HepG2 (cell line): ENCODE measurements around the gene CUL4A. TPM values are rescaled to one million over a fixed set of nuclear protein-coding genes. Genes with fewer than 3 reads are reported as not detected.

Experiments used
- ATAC-seq: fragments of 200-7000 bp; cut with Tn5 transposase; 3 replicates; pipeline ENCODE4 v1.9.1; 2020; ENCODE audit warnings: mild to moderate bottlenecking, moderate library complexity
- BruUV-seq: library from RNA; stranded (reverse); fragments of 400-500 nt; replicated peaks from 2 replicates; lab custom pipeline; 2021; lab: Mats Ljungman, UMichigan
- CTCF ChIA-PET: fragments of 300-600 bp; formaldehyde crosslinking; extraction: SDS; loops from one replicate; lab custom pipeline; 2021; ENCODE audit warnings: low total read pairs, inconsistent platforms, low intra/inter-chr PET ratio; lab: Yijun Ruan, JAX
- POLR2A ChIA-PET: fragments of 350-600 bp; sonication (Branson Sonifier 250); formaldehyde crosslinking; loops from one replicate; lab custom pipeline; 2020; ENCODE audit warnings: antibody characterized with exemption, inconsistent platforms; lab: Yijun Ruan, JAX
- DNase-seq: peaks from one replicate; pipeline ENCODE4 v3.0.0-alpha.2; 2015; ENCODE audit warnings: low spot score
- FAIRE-seq: peaks from 3 replicates; lab custom pipeline; 2011; peaks lifted over from hg19 to GRCh38; lab: Jason Lieb, UNC
- H2AFZ ChIP-seq: one replicate; pipeline ENCODE4 v1.6.1; 2011; ENCODE audit warnings: low read length, inconsistent platforms
- H3K27ac ChIP-seq: fragments of 300-600 bp; 3 replicates; pipeline ENCODE4 v1.8.0; 2011; ENCODE audit warnings: mixed run types, mild to moderate bottlenecking, mixed read lengths, low read length, inconsistent platforms; ENCODE audit not compliant: insufficient read depth; ENCODE audit errors: extremely low read length
- H3K27me3 ChIP-seq, 2 experiments: fragments of 200-600 bp in 1 of 2; 2 replicates in 1 of 2; 3 replicates in 1 of 2; pipeline versions ENCODE4 v1.6.0 to v1.8.0; 2011; ENCODE audit warnings: low read length in 2 of 2, mild to moderate bottlenecking in 2 of 2, moderate library complexity in 2 of 2, inconsistent platforms in 1 of 2; ENCODE audit not compliant: insufficient read depth in 2 of 2, control insufficient read depth in 1 of 2
- H3K36me3 ChIP-seq, 2 experiments: fragments of 200-600 bp in 1 of 2; replicated peaks in 1 of 2; 2 replicates in 1 of 2; 3 replicates in 1 of 2; pipeline versions ENCODE4 v1.5.1 to v1.8.0; 2011; ENCODE audit warnings: low read length in 2 of 2, inconsistent platforms in 1 of 2; ENCODE audit not compliant: insufficient read depth in 2 of 2, control insufficient read depth in 1 of 2
- H3K4me1 ChIP-seq: 2 replicates; pipeline ENCODE4 v1.5.1; 2012; ENCODE audit warnings: low read length, inconsistent platforms; ENCODE audit not compliant: insufficient read depth
- H3K4me2 ChIP-seq: 2 replicates; pipeline ENCODE4 v1.6.0; 2011; ENCODE audit warnings: low read depth, low read length, inconsistent platforms
- H3K4me3 ChIP-seq, 3 experiments: fragments of 200-600 bp in 1 of 3; sonication (generic), shearing (Covaris generic) in 1 of 3; replicated peaks in 1 of 3; 2 replicates each; pipeline ENCODE4 v1.5.1; 2011 to 2016; ENCODE audit warnings: low read length in 3 of 3, inconsistent platforms in 2 of 3, low read depth in 2 of 3, mild to moderate bottlenecking in 2 of 3, control low read depth in 1 of 3, mixed read lengths in 1 of 3; ENCODE audit not compliant: insufficient read depth in 1 of 3
- H3K79me2 ChIP-seq: one replicate; pipeline ENCODE4 v1.6.1; 2011; ENCODE audit warnings: low read length, inconsistent platforms; ENCODE audit not compliant: insufficient read depth
- H3K9ac ChIP-seq: 2 replicates; pipeline ENCODE4 v1.6.0; 2011; ENCODE audit warnings: mild to moderate bottlenecking, low read depth, low read length, inconsistent platforms; ENCODE audit not compliant: insufficient read depth
- H3K9me3 ChIP-seq: 2 replicates; pipeline ENCODE4 v1.5.1; 2012; ENCODE audit warnings: mild to moderate bottlenecking, low read length
- H4K20me1 ChIP-seq: 2 replicates; pipeline ENCODE4 v1.6.0; 2011; ENCODE audit warnings: inconsistent platforms, mild to moderate bottlenecking, low read length, moderate library complexity; ENCODE audit not compliant: insufficient read depth
- KDM3A ChIP-seq: IDR thresholded peaks from 2 replicates; pipeline ENCODE4 v1.6.1; 2018; ENCODE audit warnings: low read depth, missing compliant biosample characterization
- MEIS2 ChIP-seq: sonication (generic); formaldehyde crosslinking; IDR thresholded peaks from 2 replicates; pipeline ENCODE4 v1.9.0; 2021; ENCODE audit warnings: mild to moderate bottlenecking, missing genetic modification reagents
- NRL ChIP-seq: sonication (generic); formaldehyde crosslinking; IDR thresholded peaks from 2 replicates; pipeline ENCODE4 v1.5.0; 2020; ENCODE audit warnings: missing genetic modification reagents, mild to moderate bottlenecking, moderate library complexity, borderline replicate concordance
- RAD21 ChIP-seq: fragments of 450-650 bp; formaldehyde crosslinking; IDR thresholded peaks from 2 replicates; pipeline ENCODE4 v1.5.0; 2020; ENCODE audit warnings: mild to moderate bottlenecking
- RAD51 ChIP-seq: fragments of 450-650 bp; IDR thresholded peaks from 2 replicates; pipeline ENCODE4 v1.6.1; 2016; ENCODE audit warnings: borderline replicate concordance
- ZBTB33 ChIP-seq: sonication (generic); formaldehyde crosslinking; IDR thresholded peaks from 2 replicates; pipeline ENCODE4 v1.4.0; 2020; ENCODE audit warnings: missing genetic modification reagents
- ZNF276 ChIP-seq: sonication (generic); formaldehyde crosslinking; IDR thresholded peaks from 2 replicates; pipeline ENCODE4 v1.4.0; 2020; ENCODE audit warnings: mild to moderate bottlenecking, low read depth, missing genetic modification reagents
- ZNF614 ChIP-seq: IDR thresholded peaks from 2 replicates; pipeline ENCODE4 v1.6.1; 2018; ENCODE audit warnings: missing biosample characterization, missing genetic modification reagents, inconsistent platforms, borderline replicate concordance
- ZNF781 ChIP-seq: sonication (generic); formaldehyde crosslinking; IDR thresholded peaks from 2 replicates; pipeline ENCODE4 v1.5.1; 2020; ENCODE audit warnings: borderline replicate concordance, mild to moderate bottlenecking, missing genetic modification reagents; ENCODE audit errors: not compliant biosample characterization
- ZNF891 ChIP-seq: sonication (generic); formaldehyde crosslinking; IDR thresholded peaks from 2 replicates; pipeline ENCODE4 v1.5.0; 2020; ENCODE audit warnings: mild to moderate bottlenecking, missing genetic modification reagents
- WGBS: methylation state at CpG from one replicate; pipeline ENCODE4 v1.1.6; 2017; ENCODE audit warnings: low lambda C conversion rate; 5-methylcytosine and 5-hydroxymethylcytosine counted together
- in situ Hi-C: cut with HindIII; loops from 2 replicates; pipeline ENCODE4 v1.10.0; 2017; ENCODE audit warnings: low pct_unique_long_range_greater_than_20kb; ENCODE audit not compliant: extremely low pct_ligation_motif_present
- intact Hi-C: fragments of 100-400 bp; cut with micrococcal nuclease; formaldehyde crosslinking; loops from one replicate; pipeline ENCODE4 v1.10.0; 2022; ENCODE audit not compliant: unreplicated experiment
- polyA plus RNA-seq, 8 experiments: library from polyadenylated mRNA; depleted of rRNA in 3 of 8; stranded (reverse) in 7 of 8; unstranded in 1 of 8; fragments of >200 nt; fragmentation: Illumina TruSeq in 4 of 8; extraction: Trizol in 4 of 8; gene quantifications; 2 replicates each; pipeline versions ENCODE4 v1.2.1 to v1.2.3, GENCODE V29; 2011 to 2016; ENCODE audit warnings: low read depth in 4 of 8, missing spikeins in 1 of 8, mixed read lengths in 1 of 8; ENCODE audit not compliant: insufficient read depth in 1 of 8
- total RNA-seq, 5 experiments: library from RNA; depleted of rRNA; stranded (reverse); fragments of >200 nt; fragmentation: Illumina TruSeq; extraction: Trizol; gene quantifications; 2 replicates each; pipeline ENCODE4 v1.2.3, GENCODE V29; 2016; ENCODE audit warnings: low read depth in 1 of 5

The CUL4A gene
- total and polyA plus RNA-seq, 2 of the 13 experiments (the other 11 are each of a cell fraction or from before 2014, with no cell fraction given) = 51.2 to 75.3 TPM

DNA sequence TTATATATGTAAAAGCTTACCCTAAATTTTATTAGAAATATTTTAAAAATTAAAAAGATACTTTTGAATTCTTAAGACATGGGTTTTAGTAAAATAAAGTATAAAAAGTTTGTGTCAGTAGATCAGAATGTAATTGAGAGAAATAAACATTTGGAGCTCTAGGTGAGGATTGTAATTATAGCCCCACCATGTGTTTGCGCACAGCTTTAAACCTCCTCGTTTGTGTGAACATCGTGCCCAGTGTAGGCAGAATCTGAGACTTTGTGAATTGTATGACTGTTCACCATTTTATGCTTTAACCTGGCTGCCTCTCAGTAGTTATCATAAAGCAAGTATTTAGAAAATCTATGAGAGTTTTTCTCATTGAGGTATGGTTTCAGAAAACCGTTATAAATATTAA lies 29.1 kb downstream of the CUL4A start:
- H2AFZ ChIP-seq = no peak overlapping the region
- 95% methylated on average over 4 of the region's 4 CpGs for WGBS
- no peaks in the 10 kb centered on the region for H4K20me1 ChIP-seq
- in situ Hi-C loops = no loop called here
- no peaks in the 10 kb centered on the region for H3K4me1 ChIP-seq
- FAIRE-seq (no peak), DNase-seq (no peak), ATAC-seq (no peak)
- no peaks in the 10 kb centered on the region for H3K27me3 ChIP-seq
- no peaks in the 10 kb centered on the region for H3K79me2 ChIP-seq
- intact Hi-C loops = no loop called here
- no peak overlapping the region for H3K4me2 ChIP-seq
- POLR2A ChIA-PET = no interaction called here
- no peaks in the 10 kb centered on the region for H3K9me3 ChIP-seq
- H3K36me3 ChIP-seq = peaks cover 21 to 80% of the 10 kb centered on the region in 2 experiments
- no TSS peak for BruUV-seq
- no peak overlapping the region for H3K4me3 ChIP-seq
- TF ChIP-seq ZBTB33 (CRISPR knock-in tag) (peak; percentile 64; the same call in 1 of the 2 replicates), RAD51 (no peak)
- TF ChIP-seq, all 625 proteins: peak for 1
- CTCF ChIA-PET = no interaction called here
- Histone ChIP-seq H3K27ac (no peak overlapping the region), H3K9ac (no peak overlapping the region)

DNA sequence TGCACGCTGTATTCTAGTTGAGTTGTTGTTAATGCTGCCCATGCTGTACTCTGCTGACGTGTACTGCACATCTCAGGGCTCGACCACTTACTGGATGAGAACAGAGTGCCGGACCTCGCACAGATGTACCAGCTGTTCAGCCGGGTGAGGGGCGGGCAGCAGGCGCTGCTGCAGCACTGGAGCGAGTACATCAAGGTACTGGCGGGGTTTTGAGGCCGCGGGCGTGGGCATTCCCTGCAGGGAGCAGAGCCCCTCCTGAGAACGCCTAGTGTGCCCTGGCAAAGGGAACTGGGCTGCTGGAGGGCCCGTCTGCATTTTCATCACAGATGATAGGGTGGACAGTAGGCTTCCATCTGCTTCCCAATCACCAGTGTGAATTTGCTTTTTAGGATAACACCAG lies 29.9 kb downstream of the CUL4A start:
- Histone ChIP-seq H3K36me3 (peaks cover 21 to 82% of the 10 kb centered on the region in 2 experiments), H3K4me3 (no peak overlapping the region), H3K27me3 (no peaks in the 10 kb centered on the region), H3K27ac (no peak overlapping the region), H3K4me2 (no peak overlapping the region), H3K79me2 (no peaks in the 10 kb centered on the region), H3K4me1 (no peaks in the 10 kb centered on the region), H4K20me1 (no peaks in the 10 kb centered on the region), H3K9me3 (no peaks in the 10 kb centered on the region), H3K9ac (no peak overlapping the region), H2AFZ (no peak overlapping the region)
- no peak for TF ChIP-seq MEIS2 (CRISPR knock-in tag)
- TF ChIP-seq KDM3A (CRISPR knock-in tag) = no peak
- no peak for TF ChIP-seq ZNF891
- no peak for TF ChIP-seq RAD21 (CRISPR knock-in tag)
- no peak for TF ChIP-seq ZNF276 (CRISPR knock-in tag)
- no peak for TF ChIP-seq NRL (CRISPR knock-in tag)
- no peak for TF ChIP-seq ZNF614 (CRISPR knock-in tag)
- no peak for TF ChIP-seq ZNF781 (CRISPR knock-in tag)
- ATAC-seq (no peak), DNase-seq (no peak), FAIRE-seq (no peak)
- intact Hi-C loops (no loop called here), in situ Hi-C loops (no loop called here)
- POLR2A ChIA-PET = no interaction called here
- no TSS peak for BruUV-seq
- WGBS = 100% methylated on average over 6 of the region's 15 CpGs
- CTCF ChIA-PET = no interaction called here
